Measurements from ENCODE around the gene BICD1.
"Not testable (repeated sequence)": the region's sequence is repeated elsewhere in the genome, so short reads cannot be mapped to it uniquely, and the experiment has no call there.

The BICD1 gene

DNA sequence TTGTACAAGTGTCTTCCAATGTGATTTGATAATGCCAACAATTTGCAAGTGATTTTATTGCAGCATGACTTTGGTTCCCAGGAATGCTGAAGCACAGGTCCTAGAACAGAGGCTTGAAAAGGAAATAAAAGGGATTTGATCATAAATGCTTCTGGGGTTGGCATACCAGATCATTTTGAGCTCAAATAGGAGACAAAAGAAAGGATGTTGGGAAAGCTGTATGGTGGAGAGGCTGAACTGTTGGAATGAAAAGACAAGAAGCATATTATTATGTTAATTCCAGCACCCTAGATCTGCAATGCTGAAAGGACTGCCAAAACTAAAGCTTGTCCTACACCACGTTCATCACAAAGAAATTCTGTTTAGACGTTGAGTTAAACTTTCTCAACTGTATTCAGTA is 143.1 kb downstream of the BICD1 start:
- DNase-seq: no peak

GRCh38 chr12:32252199-32253073 is 145.8 kb downstream of the BICD1 start:
- DNase-seq: no peak

DNA sequence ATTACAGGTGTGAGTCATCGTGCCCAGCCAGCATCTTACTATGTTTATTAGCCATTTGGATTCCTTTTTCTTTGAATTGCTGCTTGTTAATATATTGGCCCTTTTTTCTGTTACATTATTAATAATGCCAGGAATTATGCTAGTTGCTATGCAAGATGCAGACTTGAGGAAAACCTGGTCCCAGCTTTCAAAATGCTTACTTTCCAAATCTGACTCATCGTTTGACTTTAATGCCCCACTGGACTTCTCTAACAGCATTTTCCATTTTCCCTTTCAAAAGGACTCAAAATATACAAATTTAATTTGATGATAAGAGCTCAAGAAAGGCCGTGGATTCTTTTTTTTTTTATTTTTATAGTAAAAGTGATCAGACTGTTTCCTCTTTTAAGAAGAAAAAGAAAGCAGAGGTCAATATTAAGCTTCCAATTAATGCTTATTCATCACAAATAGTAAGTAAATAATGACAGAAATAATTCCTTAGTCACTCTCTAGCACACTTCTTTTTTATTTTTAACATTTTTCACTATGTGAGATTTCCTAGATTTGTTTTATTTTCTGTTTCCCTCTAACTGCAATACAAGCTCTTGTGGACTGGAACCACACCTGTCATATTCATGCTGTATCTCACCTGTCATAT is 146.6 kb downstream of the BICD1 start:
- no peak for DNase-seq

DNA sequence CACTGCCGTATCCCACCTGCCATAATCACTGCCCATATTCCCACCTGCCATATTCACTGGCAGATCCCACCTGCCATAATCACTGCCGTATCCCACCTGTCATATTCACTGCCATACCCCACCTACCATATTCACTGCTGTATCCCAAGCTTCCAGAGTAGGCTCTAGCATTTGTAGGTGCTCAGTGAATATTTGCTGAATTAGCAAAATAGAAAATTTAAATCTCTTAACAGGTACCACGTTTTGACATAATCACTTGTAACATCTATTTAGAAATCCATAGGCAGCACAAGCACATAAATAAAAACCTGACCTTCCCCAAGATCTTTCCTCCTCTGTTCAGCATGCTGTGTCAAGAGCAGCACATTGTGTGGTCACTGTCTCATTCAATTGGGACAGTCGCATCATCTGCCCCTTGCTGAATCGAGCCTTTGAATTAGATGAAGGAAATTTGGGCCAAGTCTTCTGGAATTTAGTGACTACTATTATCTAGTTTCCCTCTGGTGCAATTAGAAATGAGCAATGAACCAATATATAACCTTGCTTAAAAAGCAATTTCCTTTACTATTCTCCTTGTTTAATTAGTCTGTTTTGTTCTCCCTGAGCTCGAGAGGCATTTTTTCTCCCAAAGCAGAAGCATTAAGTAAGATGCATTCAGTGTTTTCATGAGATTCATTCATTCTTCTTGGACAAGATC is 147.8 kb downstream of the BICD1 start:
- DNase-seq: no peak

DNA sequence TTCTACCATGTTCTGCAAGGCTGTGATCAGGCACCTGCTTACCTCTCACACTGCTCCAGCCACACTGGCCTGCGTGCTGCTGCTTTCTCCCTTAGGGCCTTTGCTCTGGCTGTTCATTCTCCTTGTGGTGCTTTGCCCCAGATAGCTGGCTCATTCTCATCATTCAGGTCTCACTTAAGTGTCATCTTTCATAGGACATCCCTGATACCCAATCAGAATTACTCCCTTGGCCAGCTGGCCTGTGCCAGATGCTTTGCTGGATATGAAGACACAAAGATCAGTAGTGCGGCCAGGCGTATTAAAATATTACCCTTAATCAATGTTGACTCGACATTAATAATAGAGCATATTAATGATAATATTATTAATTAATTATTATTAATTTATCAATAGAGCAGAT is 148.9 kb downstream of the BICD1 start:
- DNase-seq: no peak

GRCh38 chr12:32257695-32258496 is 151.2 kb downstream of the BICD1 start:
- DNase-seq: peak; percentile 19

DNA sequence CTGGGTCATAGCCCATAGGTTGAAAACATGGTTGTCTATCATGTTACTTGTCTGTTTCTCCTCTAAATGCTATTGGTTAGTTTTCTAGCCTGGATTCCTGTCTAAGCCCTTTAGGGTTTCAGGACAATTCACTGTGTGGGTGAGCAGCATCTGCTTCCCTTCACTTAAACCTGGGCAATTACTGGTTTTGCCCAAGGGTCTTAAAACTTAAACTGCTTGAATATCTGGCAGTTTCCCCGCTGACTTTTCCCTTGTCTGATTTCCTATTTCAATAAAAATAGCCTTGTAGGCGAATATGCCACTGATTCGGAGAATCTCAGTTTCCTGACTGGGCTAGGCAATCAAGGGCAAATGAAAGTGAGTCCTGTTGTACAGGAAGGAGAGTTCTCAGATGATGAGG is 154.0 kb downstream of the BICD1 start:
- no peak for DNase-seq

DNA sequence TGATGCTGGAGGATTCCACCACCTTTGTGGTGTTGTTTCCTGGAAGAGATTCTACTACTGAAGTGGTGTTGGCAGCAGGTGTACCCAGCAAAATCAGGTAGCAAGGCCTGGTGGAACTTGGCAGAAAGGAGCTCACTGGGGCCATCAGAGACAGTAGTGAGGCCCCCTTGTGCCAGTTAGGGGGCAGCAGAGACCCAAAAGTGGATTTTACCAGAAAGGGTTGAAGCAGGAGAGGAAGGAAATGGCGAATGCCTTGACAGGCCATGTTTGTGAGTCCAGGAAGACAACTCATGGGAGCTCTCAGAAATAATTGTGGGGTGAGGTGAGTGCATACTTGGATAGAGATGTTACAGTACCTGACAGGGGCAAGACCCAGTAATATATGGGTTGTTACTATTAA is 155.0 kb downstream of the BICD1 start:
- DNase-seq: peak; percentile 12

- no peak for DNase-seq
These were observed 158.3 kb downstream of the BICD1 start for GRCh38 chr12:32264961-32265360.

GRCh38 chr12:32265456-32265855 is 158.8 kb downstream of the BICD1 start:
- DNase-seq: no peak

DNA sequence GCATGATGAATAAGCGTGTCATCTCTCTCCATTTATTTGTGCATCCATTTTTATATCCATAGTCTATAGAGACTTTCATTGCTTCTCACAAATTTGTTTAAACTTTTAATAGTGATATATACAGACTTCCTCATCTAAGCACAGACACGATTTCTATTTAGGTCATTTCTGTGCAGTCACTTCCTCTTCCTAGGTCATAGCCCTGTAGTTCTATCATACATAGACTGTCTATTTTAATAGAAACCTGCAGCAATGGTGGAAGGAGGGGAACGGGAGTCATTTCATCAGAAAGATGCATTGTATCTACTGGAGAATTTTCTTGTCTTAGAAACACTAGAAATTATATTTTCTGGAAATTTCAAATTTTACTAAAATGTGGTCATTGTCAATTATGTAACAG is 159.3 kb downstream of the BICD1 start:
- no peak for DNase-seq

DNA sequence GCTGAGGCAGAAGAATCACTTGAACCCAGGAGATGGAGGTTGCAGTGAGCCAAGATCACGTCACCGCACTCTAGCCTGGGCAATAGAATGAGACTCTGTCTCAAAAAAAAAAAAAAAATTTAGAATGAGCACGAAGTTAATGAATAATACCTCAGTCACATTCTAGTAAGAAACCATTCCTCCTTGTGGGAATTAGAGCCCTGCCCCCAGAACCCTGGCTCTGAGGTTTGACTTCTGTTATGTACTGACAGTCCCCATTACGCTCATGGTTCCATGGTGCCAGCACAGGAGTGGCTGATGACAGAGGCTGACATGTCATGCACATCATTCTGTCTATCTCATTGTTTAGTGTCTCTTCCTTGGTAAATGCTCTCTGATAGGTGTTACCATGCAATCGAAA is 160.1 kb downstream of the BICD1 start:
- DNase-seq: no peak

- DNase-seq: no peak
These were observed 164.4 kb downstream of the BICD1 start for GRCh38 chr12:32270818-32271710.

DNA sequence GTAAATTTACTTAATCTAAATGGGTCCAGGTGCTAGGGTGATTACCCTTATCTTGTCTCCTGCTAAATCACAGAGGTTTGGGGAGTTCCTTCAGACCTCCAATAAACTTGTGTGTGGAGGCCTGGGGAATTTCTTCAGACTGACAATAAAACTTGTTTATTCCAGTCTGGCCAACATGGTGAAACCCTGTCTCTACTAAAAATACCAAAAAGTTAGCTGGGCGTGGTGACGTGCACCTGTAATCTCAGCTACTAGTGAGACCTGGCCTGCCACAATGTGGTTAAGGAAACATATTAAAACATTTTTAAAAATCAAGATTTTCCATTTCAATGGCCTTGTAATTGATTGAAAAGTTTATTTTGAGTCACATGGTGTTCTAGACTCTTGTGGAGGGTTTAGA is 165.8 kb downstream of the BICD1 start:
- no peak for DNase-seq

- peak; percentile 6 for DNase-seq
These were observed 166.4 kb downstream of the BICD1 start for GRCh38 chr12:32273063-32273522.

- peak; percentile 12 for DNase-seq
These were observed 167.1 kb downstream of the BICD1 start for GRCh38 chr12:32273712-32274111.

DNA sequence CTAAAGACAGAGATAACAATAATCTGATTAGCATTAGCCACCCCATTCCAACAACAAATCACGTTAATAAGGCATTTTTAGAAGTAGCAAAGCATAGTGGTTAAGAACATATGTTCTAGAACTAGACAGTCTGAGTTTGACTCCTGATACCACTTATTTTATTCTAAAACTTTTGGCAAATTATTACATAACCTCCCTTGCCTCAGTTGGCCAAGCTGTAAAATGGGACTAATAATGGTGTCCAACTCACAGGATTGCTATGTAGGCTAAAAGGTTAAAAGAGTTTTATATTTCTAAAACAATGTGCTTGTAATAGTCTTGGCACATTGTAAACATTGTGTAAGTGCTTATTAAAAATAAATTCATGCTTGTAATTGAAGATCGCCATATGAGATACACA is 168.0 kb downstream of the BICD1 start:
- no peak for DNase-seq

DNA sequence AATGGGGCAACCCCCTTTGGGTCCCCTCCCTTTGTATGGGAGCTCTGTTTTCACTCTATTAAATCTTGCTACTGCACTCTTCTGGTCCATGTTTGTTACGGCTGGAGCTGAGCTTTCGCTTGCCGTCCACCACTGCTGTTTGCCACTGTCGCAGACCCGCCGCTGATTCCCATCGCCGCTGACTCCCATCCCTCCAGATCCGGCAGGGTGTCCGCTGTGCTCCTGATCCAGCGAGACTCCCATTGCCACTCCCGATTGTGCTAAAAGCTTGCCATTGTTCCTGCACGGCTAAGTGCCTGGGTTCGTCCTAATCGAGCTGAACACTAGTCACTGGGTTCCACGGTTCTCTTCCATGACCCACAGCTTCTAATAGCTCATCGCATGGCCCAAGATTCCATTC is 168.9 kb downstream of the BICD1 start:
- DNase-seq: not testable (repeated sequence)

- DNase-seq: no peak
These were observed 171.1 kb downstream of the BICD1 start for GRCh38 chr12:32277774-32278173.

DNA sequence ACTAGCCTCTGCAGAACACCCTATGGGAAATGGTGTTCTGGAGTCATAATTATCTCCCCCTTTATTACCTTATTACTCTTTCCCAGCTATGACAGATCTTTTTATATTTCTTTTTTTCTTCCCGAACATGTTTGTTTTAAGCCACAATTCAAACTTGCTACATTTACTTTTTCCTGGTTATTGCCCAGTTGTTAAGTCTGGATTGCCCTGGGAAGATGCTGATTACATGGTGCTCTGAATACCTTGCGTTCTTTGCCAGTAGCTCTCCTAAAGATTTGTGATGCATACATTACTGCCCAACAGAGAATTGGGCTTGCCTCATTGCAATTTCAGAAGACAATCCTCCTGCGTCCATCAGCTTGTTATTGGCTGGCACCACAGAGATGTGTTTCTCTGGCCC is 174.5 kb downstream of the BICD1 start:
- no peak for DNase-seq

- DNase-seq: no peak
These were observed 177.9 kb downstream of the BICD1 start for GRCh38 chr12:32284561-32284960.

DNA sequence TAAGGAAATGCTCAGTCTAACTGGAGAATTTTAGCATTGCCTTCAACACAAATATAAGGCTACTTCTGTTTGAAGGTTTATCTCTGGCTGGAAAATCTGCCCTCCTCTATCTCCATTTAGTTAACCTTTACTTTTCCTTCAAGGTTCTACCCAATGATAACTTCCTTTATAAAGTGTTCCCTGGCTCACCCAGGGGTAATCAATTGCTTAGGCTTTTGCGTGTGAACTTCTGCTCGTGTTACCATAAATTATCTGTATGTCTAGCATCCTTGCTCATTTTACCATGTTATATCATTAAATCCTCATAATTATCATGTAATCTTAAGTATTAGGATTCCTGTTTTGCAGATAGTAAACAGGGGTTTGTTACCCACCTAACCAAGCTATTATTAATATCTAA is 178.4 kb downstream of the BICD1 start:
- DNase-seq: no peak
